Pancreas (tissue), 10 donors: ENCODE data around the gene DNTTIP2. TPM values are rescaled to one million over a fixed set of nuclear protein-coding genes. Genes with fewer than 3 reads are reported as not detected.
"Not testable (repeated sequence)": the region's sequence is repeated elsewhere in the genome, so short reads cannot be mapped to it uniquely, and the experiment has no call there.

ENCODE experiments used
- ATAC-seq, 4 donors: fragments of 200-7000 bp; cut with Tn5 transposase; one replicate each; pipeline versions ENCODE4 v1.8.0 to v1.9.1; 2020; ENCODE audit warnings: mild to moderate bottlenecking in 4 of 4, moderate library complexity in 4 of 4
- DNase-seq, 6 donors: peaks; one replicate each; pipeline ENCODE4 v3.0.0-alpha.2; 2020
- FAIRE-seq: peaks from 2 replicates; lab custom pipeline; 2012; peaks lifted over from hg19 to GRCh38; lab: Jason Lieb, UNC
- H3K27ac ChIP-seq, 4 donors: fragments of 200-600 bp; sonication (generic); 1 replicate in 3 of 4; 2 replicates in 1 of 4; pipeline versions ENCODE4 v1.5.0 to v1.8.0; 2020
- H3K27me3 ChIP-seq, 4 donors: fragments of 200-600 bp; one replicate each; pipeline ENCODE4 v1.8.0; 2021
- H3K36me3 ChIP-seq, 3 donors: fragments of 200-600 bp; sonication (generic) in 1 of 3; one replicate each; pipeline versions ENCODE4 v1.5.0 to v1.8.0; 2020 to 2021
- H3K4me1 ChIP-seq, 3 donors: fragments of 200-600 bp; one replicate each; pipeline ENCODE4 v1.8.0; 2021
- H3K4me3 ChIP-seq, 4 donors: fragments of 200-600 bp; sonication (generic) in 2 of 4; one replicate each; pipeline versions ENCODE4 v1.5.0 to v1.8.0; 2020 to 2021
- H3K9me3 ChIP-seq, 4 donors: fragments of 200-600 bp; one replicate each; pipeline ENCODE4 v1.8.0; 2021
- WGBS, 2 donors: extraction: QIAGEN DNeasy Blood & Tissue Kit; methylation state at CpG; one replicate each; pipeline ENCODE4 v1.1.7; 2013; 5-methylcytosine and 5-hydroxymethylcytosine counted together
- intact Hi-C, 3 donors: fragments of 100-400 bp; cut with DNase I; formaldehyde crosslinking; loops; one replicate each; pipeline versions ENCODE4 v1.11.1 to v1.14.2; 2022
- polyA plus RNA-seq, 2 donors: library from polyadenylated mRNA; stranded (reverse); fragments of 200-250 nt; gene quantifications; one replicate each; pipeline ENCODE4 v1.2.3, GENCODE V29; 2013
- total RNA-seq, 6 donors: library from RNA; stranded (reverse); fragmentation: NEBNext Ultra II Directional in 4 of 6; extraction: Animal tissue kit (Norgen Biotek cat#: 25700) in 4 of 6; gene quantifications; one replicate each; pipeline versions ENCODE4 v1.2.1 to v1.2.4, GENCODE V29; 2021 to 2023
- TF ChIP-seq, protein P1 (sequence below), 4 donors: fragments of 200-600 bp; sonication (generic) in 3 of 4; IDR thresholded peaks; one replicate each; pipeline versions ENCODE4 v1.5.0 to v1.8.0; 2021; ENCODE audit warnings: antibody characterized with exemption in 4 of 4
- donor health status: healthy with polysubstance abuse.
- donor health status: DM: no; HTN: no; CAD: no; lungs with moderate emphysema.
- donor health status: DM: no; HTN: no; CAD: no.
- donor health status: control.
- donor health status: control.
- donor health status: Bipolar disorder and iron deficiency.
- donor health status: DM: yes; HTN: yes; CAD: no.
- donor health status: DM: no; HTN: no; CAD: no.
- donor health status: DM: no; HTN: no; CAD: no.
- donor health status: DM: yes; HTN: yes; CAD: no.

The DNTTIP2 gene
- total and polyA plus RNA-seq, 8 donors = 15.7 to 39.2 (median 22.1) TPM

DNA sequence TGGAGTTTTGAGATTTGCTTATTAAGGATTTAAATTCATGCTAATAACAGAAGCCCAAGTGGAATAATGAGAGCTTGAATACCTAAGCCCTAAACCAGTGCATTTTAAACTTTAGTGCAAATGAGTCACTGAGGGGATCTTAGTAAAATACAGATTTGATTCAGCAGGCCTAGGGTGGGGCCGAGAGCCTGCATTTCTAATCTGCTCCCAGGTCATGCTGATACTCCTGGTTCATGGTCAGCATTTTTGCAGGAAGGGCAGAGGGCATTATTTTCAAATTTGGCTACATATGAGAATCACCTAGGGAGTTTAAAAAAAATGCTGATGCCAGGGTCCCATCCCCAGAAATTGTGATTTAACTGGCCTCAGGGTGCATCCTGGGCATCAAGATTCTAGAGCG lies 39.3 kb downstream of the DNTTIP2 start:
- no peak for ATAC-seq
- intact Hi-C loops = no loop called here
- 95% methylated on average over 2 of the region's 2 CpGs for WGBS, 2 donors
- no peaks in the 10 kb centered on the region for H3K27me3 ChIP-seq
- no peaks in the 10 kb centered on the region for H3K36me3 ChIP-seq
- H3K9me3 ChIP-seq = no peaks in the 10 kb centered on the region
- FAIRE-seq = no peak
- TF ChIP-seq, protein P1, sequence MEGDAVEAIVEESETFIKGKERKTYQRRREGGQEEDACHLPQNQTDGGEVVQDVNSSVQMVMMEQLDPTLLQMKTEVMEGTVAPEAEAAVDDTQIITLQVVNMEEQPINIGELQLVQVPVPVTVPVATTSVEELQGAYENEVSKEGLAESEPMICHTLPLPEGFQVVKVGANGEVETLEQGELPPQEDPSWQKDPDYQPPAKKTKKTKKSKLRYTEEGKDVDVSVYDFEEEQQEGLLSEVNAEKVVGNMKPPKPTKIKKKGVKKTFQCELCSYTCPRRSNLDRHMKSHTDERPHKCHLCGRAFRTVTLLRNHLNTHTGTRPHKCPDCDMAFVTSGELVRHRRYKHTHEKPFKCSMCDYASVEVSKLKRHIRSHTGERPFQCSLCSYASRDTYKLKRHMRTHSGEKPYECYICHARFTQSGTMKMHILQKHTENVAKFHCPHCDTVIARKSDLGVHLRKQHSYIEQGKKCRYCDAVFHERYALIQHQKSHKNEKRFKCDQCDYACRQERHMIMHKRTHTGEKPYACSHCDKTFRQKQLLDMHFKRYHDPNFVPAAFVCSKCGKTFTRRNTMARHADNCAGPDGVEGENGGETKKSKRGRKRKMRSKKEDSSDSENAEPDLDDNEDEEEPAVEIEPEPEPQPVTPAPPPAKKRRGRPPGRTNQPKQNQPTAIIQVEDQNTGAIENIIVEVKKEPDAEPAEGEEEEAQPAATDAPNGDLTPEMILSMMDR (IDR thresholded peaks at IDR 0.05) = no peak
- peaks cover 0 to 4% (median 0%) of the 10 kb centered on the region in 3 donors for H3K4me1 ChIP-seq
- no peak overlapping the region for H3K4me3 ChIP-seq
- H3K27ac ChIP-seq = no peak overlapping the region
- no peak for DNase-seq

DNA sequence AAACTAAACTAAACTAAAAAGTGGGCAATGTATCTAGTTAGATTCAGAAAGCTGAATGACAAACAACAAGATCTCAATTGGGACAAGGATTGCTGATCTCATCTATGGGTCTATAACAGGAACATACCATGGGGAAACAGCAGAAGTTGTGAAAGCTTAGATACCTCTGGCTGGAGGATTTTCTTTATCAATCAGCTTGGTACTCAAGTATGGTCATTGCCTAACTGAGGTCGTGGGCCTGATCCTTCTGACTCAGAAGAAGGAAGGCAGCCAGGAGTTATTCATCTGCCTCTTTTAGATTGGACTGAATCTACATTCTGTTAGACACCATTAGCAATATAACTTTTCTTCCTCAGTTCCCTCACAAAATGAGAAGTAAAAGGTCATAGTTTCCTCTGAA lies 39.7 kb downstream of the DNTTIP2 start:
- Histone ChIP-seq H3K4me3 (no peak overlapping the region), H3K27me3 (no peaks in the 10 kb centered on the region), H3K9me3 (no peaks in the 10 kb centered on the region), H3K36me3 (no peaks in the 10 kb centered on the region), H3K4me1 (no peaks in the 10 kb centered on the region), H3K27ac (no peak overlapping the region)
- intact Hi-C loops = no loop called here
- ATAC-seq (peak in 1 of 4 donors; percentile 11), DNase-seq (no peak), FAIRE-seq (no peak)
- TF ChIP-seq, protein P1 (IDR thresholded peaks at IDR 0.05) = no peak
- 27 to 33% methylated on average over 1 of the region's 1 CpG for WGBS, 2 donors

GRCh38 chr1:93837961-93838360 lies 41.0 kb downstream of the DNTTIP2 start:
- Histone ChIP-seq H3K4me3 (no peak overlapping the region), H3K27ac (no peak overlapping the region), H3K4me1 (no peaks in the 10 kb centered on the region), H3K27me3 (no peaks in the 10 kb centered on the region), H3K36me3 (no peaks in the 10 kb centered on the region), H3K9me3 (no peaks in the 10 kb centered on the region)
- FAIRE-seq = no peak
- intact Hi-C loops = no loop called here
- TF ChIP-seq, protein P1 (IDR thresholded peaks at IDR 0.05) = no peak
- WGBS, 2 donors = 92 to 93% methylated on average over 3 of the region's 3 CpGs
- DNase-seq = no peak
- no peak for ATAC-seq

DNA sequence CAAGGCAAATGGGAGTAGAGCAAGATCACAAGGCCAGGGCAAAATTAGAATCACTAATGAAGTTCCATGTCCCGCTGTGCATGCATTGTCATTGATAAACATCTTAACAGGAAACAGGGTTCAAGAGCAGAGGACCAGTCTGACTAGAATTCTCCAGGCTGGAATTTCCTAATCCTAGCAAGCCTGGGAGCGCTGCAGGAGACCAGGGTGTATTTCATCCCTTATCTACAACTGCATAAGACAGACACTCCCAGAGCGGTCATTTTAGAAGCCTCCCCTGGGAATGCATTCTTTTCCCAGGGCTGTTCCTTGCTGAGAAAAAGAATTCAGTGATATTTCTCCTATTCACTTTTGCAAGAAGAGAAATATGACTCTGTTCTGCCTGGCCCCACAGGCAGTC lies 45.7 kb downstream of the DNTTIP2 start:
- WGBS, 2 donors = 93 to 94% methylated on average over 3 of the region's 3 CpGs
- FAIRE-seq, DNase-seq, H3K4me3 ChIP-seq, H3K36me3 ChIP-seq, H3K9me3 ChIP-seq, H3K27me3 ChIP-seq, ATAC-seq, intact Hi-C loops, H3K27ac ChIP-seq, H3K4me1 ChIP-seq: not testable (repeated sequence)

- DNase-seq (no peak), ATAC-seq (no peak), FAIRE-seq (no peak)
- Histone ChIP-seq H3K27ac (no peak overlapping the region), H3K4me1 (no peaks in the 10 kb centered on the region), H3K4me3 (no peak overlapping the region), H3K36me3 (no peaks in the 10 kb centered on the region), H3K9me3 (no peaks in the 10 kb centered on the region), H3K27me3 (no peaks in the 10 kb centered on the region)
- TF ChIP-seq, protein P1 (IDR thresholded peaks at IDR 0.05) = no peak
- 86 to 91% methylated on average over 4 of the region's 4 CpGs for WGBS, 2 donors
- intact Hi-C loops = no loop called here
These were observed 49.9 kb downstream of the DNTTIP2 start for GRCh38 chr1:93829061-93829460.
